Hepatic stellate cell (primary cell): ENCODE measurements around the gene ADARB2.
"Not testable (repeated sequence)": the region's sequence is repeated elsewhere in the genome, so short reads cannot be mapped to it uniquely, and the experiment has no call there.

Experiments
- DNase-seq: peaks from one replicate; pipeline ENCODE4 v3.0.0; 2011; ENCODE audit warnings: low spot score

The ADARB2 gene

DNA sequence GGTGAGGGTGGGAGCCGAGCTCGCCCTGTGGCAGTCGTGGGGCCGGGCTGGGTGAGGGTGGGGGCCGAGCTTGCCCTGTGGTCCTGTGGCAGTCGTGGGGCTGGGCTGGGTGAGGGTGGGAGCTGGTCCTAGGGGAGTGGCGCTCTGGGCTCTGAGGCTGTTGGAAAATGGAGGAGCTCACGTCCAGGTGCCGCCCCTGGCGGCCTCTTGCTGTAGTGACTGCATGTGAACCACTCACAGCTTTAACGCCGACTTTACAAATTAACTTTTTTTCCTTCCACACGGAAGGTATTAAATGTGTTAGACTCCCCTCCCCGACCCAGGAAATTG lies 368.5 kb downstream of the ADARB2 start:
- DNase-seq = no peak

- DNase-seq = no peak
Observed at GRCh38 chr10:1367938-1368841, 369.1 kb downstream of the ADARB2 start.

- DNase-seq = no peak
Observed at GRCh38 chr10:1366811-1367425, 370.4 kb downstream of the ADARB2 start.

- DNase-seq = no peak
Observed at GRCh38 chr10:1366322-1366691, 371.0 kb downstream of the ADARB2 start.

- DNase-seq = no peak
Observed at GRCh38 chr10:1365540-1366321, 371.6 kb downstream of the ADARB2 start.

DNA sequence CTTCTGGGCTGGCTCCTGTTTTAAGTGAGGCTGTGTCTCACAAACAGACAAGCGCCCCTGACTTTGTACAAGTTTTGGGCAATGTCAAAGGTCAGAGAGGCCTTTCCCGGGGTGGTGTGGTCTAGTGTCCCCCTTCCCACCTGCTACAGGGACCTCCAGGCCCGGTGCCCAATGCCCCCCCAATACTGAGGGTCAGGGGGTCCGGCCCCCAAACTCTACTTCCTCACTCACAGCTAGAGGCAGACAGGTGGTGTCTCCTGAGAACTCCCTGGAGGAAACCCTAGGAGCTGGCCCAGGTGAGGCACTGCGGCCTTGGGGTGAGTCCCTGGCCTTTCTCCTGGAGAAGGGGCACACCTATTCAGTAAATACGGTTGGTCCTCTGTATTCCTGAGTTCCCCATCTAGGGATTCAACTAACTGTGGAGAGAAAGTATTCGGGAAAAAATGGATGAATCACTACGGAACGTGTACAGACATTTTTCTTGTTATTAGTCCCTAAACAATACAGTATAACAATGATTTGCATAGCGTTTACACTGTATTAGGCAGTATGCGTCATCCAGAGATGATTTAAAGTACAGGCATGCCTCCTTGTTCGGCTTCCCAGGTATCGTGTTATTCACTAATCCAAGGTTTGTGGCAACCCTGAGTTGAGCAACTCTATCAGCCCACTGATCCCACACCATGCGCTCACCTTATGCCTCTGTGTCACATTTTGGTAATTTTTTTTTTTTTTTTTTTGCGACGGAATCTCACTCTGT lies 373.0 kb downstream of the ADARB2 start:
- no peak for DNase-seq

GRCh38 chr10:1363446-1364121 lies 373.7 kb downstream of the ADARB2 start:
- no peak for DNase-seq

DNA sequence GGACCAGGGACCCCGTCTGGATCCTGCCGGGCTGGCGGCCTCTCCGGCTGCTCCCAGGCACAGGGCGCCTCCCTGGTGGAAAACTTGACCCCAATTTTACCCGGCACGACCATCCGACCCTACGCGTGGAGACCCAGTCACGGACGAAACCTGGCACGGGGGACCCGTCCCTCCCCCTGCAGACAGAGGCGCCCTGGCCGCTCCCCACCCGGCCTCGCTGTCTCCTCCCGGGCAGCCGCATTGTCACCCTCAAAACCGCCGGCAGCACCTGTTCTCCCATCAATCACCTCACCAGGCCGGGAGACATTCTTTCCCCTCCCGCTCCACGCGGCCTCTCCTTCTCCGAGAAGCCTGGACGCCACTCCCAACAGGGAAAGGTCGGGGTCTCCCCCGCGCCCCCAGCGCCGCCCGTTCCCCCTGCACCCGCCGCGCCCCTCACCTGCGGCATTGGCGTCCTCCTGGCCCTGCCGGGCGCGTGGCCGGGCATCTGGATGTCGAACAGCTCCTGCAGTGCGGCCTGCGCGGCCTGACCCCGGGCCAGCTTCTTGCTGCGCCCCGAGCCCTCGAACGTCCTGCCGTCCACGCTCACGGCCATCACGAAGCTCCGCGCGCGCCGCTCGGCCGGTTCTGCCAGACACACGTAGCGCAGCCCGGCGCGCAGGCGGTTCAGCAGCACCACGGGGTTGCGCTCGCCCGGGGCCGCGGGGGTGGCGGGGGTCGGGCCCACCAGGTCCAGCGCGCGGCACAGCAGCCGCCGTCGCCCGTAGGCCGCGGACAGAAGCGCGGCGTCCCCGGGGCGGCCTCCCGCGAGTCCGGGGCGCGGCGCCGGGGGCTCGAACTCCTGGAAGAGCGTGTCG lies 374.5 kb downstream of the ADARB2 start:
- DNase-seq = no peak

GRCh38 chr10:1361411-1362105 lies 375.8 kb downstream of the ADARB2 start:
- DNase-seq = no peak

DNA sequence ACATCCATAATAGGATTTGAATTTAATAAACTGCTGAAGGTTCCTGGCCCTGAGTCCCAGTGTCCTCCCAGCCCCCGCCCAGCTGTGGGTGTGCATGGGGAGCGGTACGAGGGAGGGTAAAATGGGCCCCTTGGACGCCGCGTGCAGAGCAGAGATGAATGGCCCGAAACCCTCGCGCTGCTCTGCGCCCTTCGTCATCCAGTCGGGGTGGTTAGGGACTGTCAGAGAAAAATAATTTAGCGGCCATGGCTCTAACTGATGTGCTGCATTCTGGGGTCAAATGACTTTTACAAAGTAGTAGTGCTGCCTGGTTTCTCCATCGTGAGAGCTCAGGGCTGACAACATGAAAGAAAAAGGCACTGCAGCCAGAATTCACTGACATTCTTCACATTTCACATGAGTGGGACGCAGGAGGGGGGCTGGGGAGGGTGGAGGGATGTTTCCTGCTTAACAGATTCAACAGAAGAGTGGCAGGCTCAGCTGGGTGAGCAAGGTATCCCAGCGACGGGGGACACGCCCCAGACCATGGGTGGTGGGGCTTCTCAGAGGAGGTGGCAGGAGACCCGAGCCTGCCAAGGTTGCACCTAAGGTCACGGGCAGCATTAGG lies 376.7 kb downstream of the ADARB2 start:
- DNase-seq = no peak

DNA sequence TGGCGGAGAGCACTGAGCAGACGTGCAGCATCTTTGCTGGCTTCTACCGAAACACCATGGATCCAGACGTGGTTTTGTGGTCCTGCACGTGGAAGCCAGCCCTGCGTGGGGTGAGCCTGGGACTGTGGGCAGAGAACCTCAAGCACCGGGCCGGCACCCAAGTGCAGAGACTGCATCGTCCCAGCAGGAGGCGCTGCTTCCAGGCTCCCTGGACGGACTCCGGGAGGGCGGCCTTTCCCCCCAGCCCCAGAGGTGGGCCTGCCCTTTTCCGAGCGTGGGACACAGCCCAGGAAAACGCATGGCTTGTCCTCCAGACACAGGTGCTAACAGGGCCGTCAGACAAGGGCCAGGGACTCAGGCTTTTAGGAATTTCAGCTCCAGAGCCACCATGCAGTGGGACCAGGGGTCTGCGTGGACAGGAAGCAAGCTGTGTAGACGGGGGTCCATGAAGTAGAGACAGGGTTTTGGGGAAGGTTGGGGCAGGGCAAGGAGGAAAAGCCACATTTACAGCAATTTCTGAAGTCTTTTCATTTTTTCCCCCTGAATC lies 377.2 kb downstream of the ADARB2 start:
- DNase-seq = no peak

DNA sequence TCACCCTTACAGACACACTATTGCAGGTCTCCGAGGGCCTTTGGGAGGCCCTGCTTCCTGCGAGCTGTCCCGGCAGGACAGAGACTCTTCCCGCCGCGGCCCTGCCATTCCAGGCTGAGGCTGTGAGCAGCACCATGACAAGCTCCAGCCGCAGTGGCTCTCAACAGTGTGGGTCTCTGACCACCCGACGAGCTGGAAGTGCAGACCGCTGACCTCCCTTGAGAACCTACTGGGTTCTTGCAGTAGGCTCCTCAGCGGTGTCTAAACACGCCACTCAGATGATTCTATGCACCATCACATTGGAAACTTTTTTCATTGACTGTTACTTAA lies 377.7 kb downstream of the ADARB2 start:
- no peak for DNase-seq

- DNase-seq = no peak
Observed at GRCh38 chr10:1358860-1359625, 378.3 kb downstream of the ADARB2 start.

DNA sequence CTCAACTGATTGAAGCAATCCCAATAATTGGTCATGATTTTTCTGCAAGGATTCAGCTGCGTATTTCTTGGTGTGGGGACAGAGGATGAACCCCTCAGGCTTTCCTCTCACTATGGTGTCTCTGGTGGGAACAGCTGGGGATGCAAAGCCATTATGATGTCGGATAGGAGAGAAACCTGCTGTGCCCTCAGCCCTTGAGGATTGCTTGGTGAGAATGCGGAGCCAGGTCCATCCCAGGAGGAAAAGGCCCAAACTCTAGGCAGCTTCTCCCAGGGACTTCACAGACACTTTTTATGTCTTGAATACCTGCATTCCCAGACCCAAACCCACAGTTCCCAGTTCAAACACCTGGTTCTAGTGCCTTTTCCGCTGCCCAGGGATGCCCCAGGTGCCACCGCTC lies 379.2 kb downstream of the ADARB2 start:
- DNase-seq = no peak

GRCh38 chr10:1356349-1356748 lies 381.0 kb downstream of the ADARB2 start:
- no peak for DNase-seq

DNA sequence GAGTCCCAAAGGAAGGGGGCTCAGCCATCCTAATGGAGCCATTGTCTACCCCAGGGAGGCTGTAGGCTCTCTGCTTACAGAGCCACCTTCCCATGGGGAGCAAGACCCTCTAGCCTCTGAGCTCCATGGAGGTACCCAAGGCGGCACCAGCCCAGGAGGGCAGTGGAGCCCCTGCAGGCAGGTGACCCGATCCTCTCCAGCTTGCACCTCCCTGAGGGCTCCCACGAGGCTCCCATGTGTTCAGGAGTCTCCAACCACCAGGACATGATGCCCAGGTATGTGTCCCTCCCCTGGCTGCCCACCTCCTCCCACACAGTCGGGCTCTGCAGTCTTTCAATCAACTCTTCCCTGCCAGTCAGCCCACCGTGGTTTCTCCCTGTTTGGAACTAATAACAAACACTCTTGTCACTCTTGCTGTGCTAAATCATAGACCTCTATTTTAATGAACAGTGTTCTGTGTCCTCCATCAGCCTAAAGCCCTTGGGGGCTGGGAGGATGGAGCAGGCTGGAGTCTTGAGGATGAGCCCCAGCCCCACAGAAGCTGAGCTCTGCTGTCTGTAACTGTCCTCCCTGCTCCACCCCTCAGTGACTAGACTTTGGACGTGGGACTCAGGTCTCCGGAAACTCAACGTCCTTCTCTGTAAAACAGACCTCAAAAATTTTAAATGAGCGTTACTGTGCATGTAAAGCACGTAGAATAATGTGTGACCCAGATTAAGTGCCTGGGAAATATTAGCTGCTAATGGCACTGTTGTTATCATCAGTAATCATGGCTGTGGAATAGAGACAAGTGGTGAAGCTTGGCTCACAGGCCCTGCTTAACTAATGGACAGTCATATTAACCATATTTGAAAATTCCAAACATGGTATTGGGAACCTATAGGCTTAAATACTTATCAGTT lies 382.3 kb downstream of the ADARB2 start:
- no peak for DNase-seq

GRCh38 chr10:1352296-1352695 lies 385.0 kb downstream of the ADARB2 start:
- not testable (repeated sequence) for DNase-seq

GRCh38 chr10:1348773-1349050 lies 388.6 kb downstream of the ADARB2 start:
- no peak for DNase-seq
